ENCODE data around the gene RNF157. TPM values are rescaled to one million over a fixed set of nuclear protein-coding genes. Genes with fewer than 3 reads are reported as not detected.
"Not testable (repeated sequence)": the region's sequence is repeated elsewhere in the genome, so short reads cannot be mapped to it uniquely, and the experiment has no call there.

The RNF157 gene
- total RNA-seq, 1 donor from 2014 or later: 28.0 TPM

GRCh38 chr17:76235883-76236282, 4.4 kb downstream of the RNF157 start:
- no peak for DNase-seq (ENCODE audit: low spot score)

GRCh38 chr17:76234354-76234679, 6.0 kb downstream of the RNF157 start:
- DNase-seq (ENCODE audit: low spot score): no peak

- DNase-seq (ENCODE audit: low spot score): no peak
Measured at GRCh38 chr17:76233588-76234353, 6.5 kb downstream of the RNF157 start.

GRCh38 chr17:76232342-76232741, 8.0 kb downstream of the RNF157 start:
- DNase-seq (ENCODE audit: low spot score): no peak

- not testable (repeated sequence) for DNase-seq (ENCODE audit: low spot score)
Measured at GRCh38 chr17:76226749-76227148, 13.5 kb downstream of the RNF157 start.

- DNase-seq (ENCODE audit: low spot score): not testable (repeated sequence)
Measured at GRCh38 chr17:76225373-76226086, 14.8 kb downstream of the RNF157 start.

- no peak for DNase-seq (ENCODE audit: low spot score)
Measured at GRCh38 chr17:76223802-76224201, 16.5 kb downstream of the RNF157 start.

GRCh38 chr17:76219670-76220383, 20.5 kb downstream of the RNF157 start:
- no peak for DNase-seq (ENCODE audit: low spot score)

GRCh38 chr17:76217081-76217480, 23.2 kb downstream of the RNF157 start:
- no peak for DNase-seq (ENCODE audit: low spot score)

GRCh38 chr17:76213491-76213890, 26.8 kb downstream of the RNF157 start:
- DNase-seq (ENCODE audit: low spot score): no peak

- DNase-seq (ENCODE audit: low spot score): no peak
Measured at GRCh38 chr17:76208120-76208519, 32.2 kb downstream of the RNF157 start.

GRCh38 chr17:76207275-76208059, 32.8 kb downstream of the RNF157 start:
- no peak for DNase-seq (ENCODE audit: low spot score)

GRCh38 chr17:76205542-76206144, 34.6 kb downstream of the RNF157 start:
- DNase-seq (ENCODE audit: low spot score): not testable (repeated sequence)

- no peak for DNase-seq (ENCODE audit: low spot score)
Measured at GRCh38 chr17:76204277-76204676, 36.0 kb downstream of the RNF157 start.

GRCh38 chr17:76200354-76200753, 39.9 kb downstream of the RNF157 start:
- no peak for DNase-seq (ENCODE audit: low spot score)

GRCh38 chr17:76199469-76199868, 40.8 kb downstream of the RNF157 start:
- no peak for DNase-seq (ENCODE audit: low spot score)

GRCh38 chr17:76198702-76199101, 41.6 kb downstream of the RNF157 start:
- no peak for DNase-seq (ENCODE audit: low spot score)

- DNase-seq (ENCODE audit: low spot score): no peak
Measured at GRCh38 chr17:76197911-76198310, 42.4 kb downstream of the RNF157 start.

- DNase-seq (ENCODE audit: low spot score): no peak
Measured at GRCh38 chr17:76196675-76197074, 43.6 kb downstream of the RNF157 start.

- DNase-seq (ENCODE audit: low spot score): no peak
Measured at GRCh38 chr17:76195281-76196096, 44.8 kb downstream of the RNF157 start.
